Measurements from ENCODE around the gene PLGRKT. TPM values are rescaled to one million over a fixed set of nuclear protein-coding genes. Genes with fewer than 3 reads are reported as not detected.

The PLGRKT gene
- total RNA-seq, 1 donor from 2014 or later, result 11.1 TPM

GRCh38 chr9:5452286-5452609 is 14.5 kb upstream of the PLGRKT start:
- no peaks in the 10 kb centered on the region for H3K27me3 Mint-ChIP-seq (ENCODE audit: low read depth)
- no peak for DNase-seq (ENCODE audit: low spot score)
- no peaks in the 10 kb centered on the region for H3K36me3 Mint-ChIP-seq (ENCODE audit: low read depth)
- no peak overlapping the region for H3K27ac Mint-ChIP-seq (ENCODE audit: unreplicated experiment)
- H3K9me3 Mint-ChIP-seq (ENCODE audit: low read depth), result no peaks in the 10 kb centered on the region
- H3K4me1 Mint-ChIP-seq (ENCODE audit: low read depth), result peaks cover 12% of the 10 kb centered on the region
- H3K4me3 Mint-ChIP-seq (ENCODE audit: unreplicated experiment), result no peak overlapping the region
- no peak for TF ChIP-seq CTCF (IDR thresholded peaks at IDR 0.05)

GRCh38 chr9:5450359-5451091 is 12.8 kb upstream of the PLGRKT start, which contains the start of gene CD274:
Gene CD274, plus strand, starts transcription at chr9:5450542. Its CDS starts 5,572 bp downstream, at chr9:5456114.
- Mint-ChIP-seq H3K4me1 (ENCODE audit: low read depth) (peaks cover 12% of the 10 kb centered on the region), H3K4me3 (ENCODE audit: unreplicated experiment) (peak within 1 kb of the TSS; percentile 77), H3K27me3 (ENCODE audit: low read depth) (no peaks in the 10 kb centered on the region), H3K36me3 (ENCODE audit: low read depth) (no peaks in the 10 kb centered on the region), H3K27ac (ENCODE audit: unreplicated experiment) (no peak within 1 kb of the TSS), H3K9me3 (ENCODE audit: low read depth) (no peaks in the 10 kb centered on the region)
- DNase-seq (ENCODE audit: low spot score), result peak; percentile 92
- TF ChIP-seq CTCF (IDR thresholded peaks at IDR 0.05), result peak; percentile 81

GRCh38 chr9:5449521-5450358 is 12.0 kb upstream of the PLGRKT start:
- Mint-ChIP-seq H3K27ac (ENCODE audit: unreplicated experiment) (no peak overlapping the region), H3K36me3 (ENCODE audit: low read depth) (no peaks in the 10 kb centered on the region), H3K27me3 (ENCODE audit: low read depth) (no peaks in the 10 kb centered on the region), H3K4me3 (ENCODE audit: unreplicated experiment) (peak overlapping the region; percentile 77), H3K9me3 (ENCODE audit: low read depth) (no peaks in the 10 kb centered on the region), H3K4me1 (ENCODE audit: low read depth) (peaks cover 9% of the 10 kb centered on the region)
- no peak for DNase-seq (ENCODE audit: low spot score)
- no peak for TF ChIP-seq CTCF (IDR thresholded peaks at IDR 0.05)

GRCh38 chr9:5448461-5449435 is 11.0 kb upstream of the PLGRKT start:
- DNase-seq (ENCODE audit: low spot score), result no peak
- peaks cover 9% of the 10 kb centered on the region for H3K4me1 Mint-ChIP-seq (ENCODE audit: low read depth)

More at GRCh38 chr9:5448461-5449435, 11.0 kb upstream of the PLGRKT start:
- Mint-ChIP-seq H3K27ac (ENCODE audit: unreplicated experiment) (no peak overlapping the region), H3K27me3 (ENCODE audit: low read depth) (no peaks in the 10 kb centered on the region), H3K36me3 (ENCODE audit: low read depth) (no peaks in the 10 kb centered on the region), H3K4me3 (ENCODE audit: unreplicated experiment) (no peak overlapping the region), H3K9me3 (ENCODE audit: low read depth) (no peaks in the 10 kb centered on the region)
- TF ChIP-seq CTCF (IDR thresholded peaks at IDR 0.05), result no peak

All from chondrocyte (in vitro differentiated cells).